ENCODE results near the gene MRPL23. TPM values are rescaled to one million over a fixed set of nuclear protein-coding genes. Genes with fewer than 3 reads are reported as not detected.

The MRPL23 gene
- total RNA-seq, 4 donors from 2014 or later, result 36.7 to 196 (median 101) TPM

DNA sequence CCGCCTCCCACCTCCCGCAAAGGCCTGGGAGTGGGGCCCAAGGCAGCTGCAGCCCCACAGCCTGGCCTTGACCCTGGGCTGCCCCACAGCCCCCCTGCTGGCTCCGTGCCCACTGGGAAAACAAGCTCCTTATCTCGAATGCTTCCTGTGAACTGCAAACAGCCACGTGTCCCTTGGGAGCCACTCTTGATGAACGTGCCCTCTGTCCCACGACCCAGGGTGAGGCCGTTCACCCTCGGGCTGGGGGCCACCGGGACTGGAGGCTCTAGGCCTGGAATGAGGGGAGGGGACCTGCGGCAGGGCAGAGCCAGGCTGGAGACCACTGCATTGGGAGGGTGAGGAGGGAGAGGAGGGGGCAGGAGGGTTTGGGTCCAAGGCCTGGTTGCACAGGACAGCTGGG, 41.0 kb downstream of the MRPL23 start:
- TF ChIP-seq, protein P1, sequence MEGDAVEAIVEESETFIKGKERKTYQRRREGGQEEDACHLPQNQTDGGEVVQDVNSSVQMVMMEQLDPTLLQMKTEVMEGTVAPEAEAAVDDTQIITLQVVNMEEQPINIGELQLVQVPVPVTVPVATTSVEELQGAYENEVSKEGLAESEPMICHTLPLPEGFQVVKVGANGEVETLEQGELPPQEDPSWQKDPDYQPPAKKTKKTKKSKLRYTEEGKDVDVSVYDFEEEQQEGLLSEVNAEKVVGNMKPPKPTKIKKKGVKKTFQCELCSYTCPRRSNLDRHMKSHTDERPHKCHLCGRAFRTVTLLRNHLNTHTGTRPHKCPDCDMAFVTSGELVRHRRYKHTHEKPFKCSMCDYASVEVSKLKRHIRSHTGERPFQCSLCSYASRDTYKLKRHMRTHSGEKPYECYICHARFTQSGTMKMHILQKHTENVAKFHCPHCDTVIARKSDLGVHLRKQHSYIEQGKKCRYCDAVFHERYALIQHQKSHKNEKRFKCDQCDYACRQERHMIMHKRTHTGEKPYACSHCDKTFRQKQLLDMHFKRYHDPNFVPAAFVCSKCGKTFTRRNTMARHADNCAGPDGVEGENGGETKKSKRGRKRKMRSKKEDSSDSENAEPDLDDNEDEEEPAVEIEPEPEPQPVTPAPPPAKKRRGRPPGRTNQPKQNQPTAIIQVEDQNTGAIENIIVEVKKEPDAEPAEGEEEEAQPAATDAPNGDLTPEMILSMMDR (IDR thresholded peaks at IDR 0.05), result no peak
- no peak for TF ChIP-seq POLR2A (IDR thresholded peaks at IDR 0.05)
- H3K4me3 ChIP-seq, result no peak overlapping the region
- H3K27me3 ChIP-seq, result no peaks in the 10 kb centered on the region
- H3K36me3 ChIP-seq, result no peaks in the 10 kb centered on the region
- H3K27ac ChIP-seq, result no peak overlapping the region
- no peaks in the 10 kb centered on the region for H3K9me3 ChIP-seq
- DNase-seq, result no peak
- intact Hi-C loops (cut with DNase I; ENCODE audit: low total_unique reads), result no loop called here
- no peaks in the 10 kb centered on the region for H3K4me1 ChIP-seq

DNA sequence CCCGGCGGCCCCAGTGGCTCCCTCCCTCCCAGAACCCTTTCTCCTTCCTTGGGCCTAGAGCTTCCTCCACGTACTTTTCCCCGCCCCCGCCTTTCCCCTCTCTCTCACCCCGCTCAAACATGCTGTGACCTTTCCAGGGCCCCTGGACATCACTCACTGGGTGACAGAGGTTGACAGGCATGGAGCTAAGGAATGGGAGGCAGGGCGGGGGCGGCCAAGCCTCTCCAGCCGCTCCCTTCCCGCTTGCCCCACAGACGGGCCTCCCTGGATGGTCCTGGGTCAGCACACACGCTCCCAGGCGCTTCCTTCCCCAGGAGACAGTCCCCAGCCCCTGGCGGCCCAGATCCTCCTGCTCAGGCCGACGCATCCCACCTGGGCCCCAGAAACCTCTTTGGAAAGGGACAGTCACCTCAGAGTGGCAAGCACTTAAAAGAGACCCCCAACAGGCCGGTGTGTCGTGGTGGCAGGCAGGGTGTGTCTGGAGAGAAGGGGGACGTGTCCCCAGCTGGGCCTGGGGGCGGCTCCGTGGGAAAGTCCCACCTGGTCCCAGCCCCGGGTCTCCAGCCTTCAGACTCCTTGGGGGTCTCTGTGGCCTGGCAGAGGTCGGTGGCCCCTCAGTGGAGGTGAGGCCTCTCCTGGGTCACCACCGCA, 41.7 kb downstream of the MRPL23 start:
- intact Hi-C loops (cut with DNase I; ENCODE audit: low total_unique reads), result no loop called here
- H3K27me3 ChIP-seq, result no peaks in the 10 kb centered on the region
- H3K27ac ChIP-seq, result no peak overlapping the region
- no peaks in the 10 kb centered on the region for H3K36me3 ChIP-seq
- no peak overlapping the region for H3K4me3 ChIP-seq
- H3K9me3 ChIP-seq, result no peaks in the 10 kb centered on the region
- H3K4me1 ChIP-seq, result no peaks in the 10 kb centered on the region
- TF ChIP-seq, protein P1 (IDR thresholded peaks at IDR 0.05), result no peak
- TF ChIP-seq POLR2A (IDR thresholded peaks at IDR 0.05), result no peak
- no peak for DNase-seq

DNA sequence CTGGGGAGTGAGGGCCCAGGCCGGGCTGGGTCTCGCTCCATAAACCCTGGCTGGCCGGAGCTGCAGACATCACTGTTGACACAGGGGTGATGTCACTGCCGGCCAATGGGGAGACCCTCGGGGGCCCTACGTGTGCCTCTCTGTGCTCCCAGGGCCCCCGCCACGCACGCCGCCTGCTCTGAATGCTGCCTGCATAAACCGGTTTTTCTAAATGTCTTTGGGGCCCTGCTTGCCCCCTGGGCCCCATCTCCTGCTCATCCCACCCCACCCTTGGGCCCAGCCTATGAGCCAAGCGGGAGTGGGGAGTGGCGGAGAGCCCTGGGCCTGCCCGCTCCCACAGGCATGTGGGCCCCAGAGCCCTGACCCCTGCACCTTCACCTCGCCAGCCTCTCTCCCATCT, 42.8 kb downstream of the MRPL23 start:
- no peak for TF ChIP-seq POLR2A (IDR thresholded peaks at IDR 0.05)
- TF ChIP-seq, protein P1 (IDR thresholded peaks at IDR 0.05), result no peak
- DNase-seq, result no peak
- intact Hi-C loops (cut with DNase I; ENCODE audit: low total_unique reads), result no loop called here

DNA sequence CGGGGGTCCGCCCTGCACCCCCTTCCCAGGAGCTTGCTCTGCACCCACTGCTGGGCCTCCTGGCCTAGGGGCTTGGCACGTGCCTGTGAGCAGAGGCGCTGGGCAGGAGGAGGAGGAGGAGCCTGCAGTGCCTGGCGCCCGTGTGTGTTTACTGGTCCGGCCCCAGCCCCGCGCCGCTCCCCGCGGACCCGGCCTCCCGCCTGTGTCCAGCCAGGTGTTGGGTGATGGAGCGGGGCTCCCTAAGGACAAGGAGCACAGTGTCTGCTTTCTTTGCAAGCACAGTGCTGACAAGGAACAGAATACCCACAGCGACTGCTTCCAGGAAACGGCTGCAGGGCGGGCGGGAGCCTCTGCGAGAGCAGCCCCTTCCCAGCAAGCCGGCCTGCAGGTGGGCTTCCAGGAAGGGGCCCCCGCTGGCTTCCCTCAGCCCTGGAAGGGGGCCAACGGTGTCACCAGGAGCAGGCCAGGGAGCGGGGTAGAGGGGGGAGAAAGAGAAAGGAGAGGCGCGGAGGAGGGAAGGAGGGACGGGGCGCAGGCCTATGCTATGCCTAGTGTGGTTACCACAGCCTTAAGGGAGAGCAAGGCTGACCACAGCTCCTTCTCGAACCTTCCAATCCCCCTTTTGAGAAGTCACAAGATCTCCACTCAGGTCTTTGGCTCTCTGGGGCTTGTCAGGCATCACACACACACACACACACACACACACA, 43.9 kb downstream of the MRPL23 start:
- Histone ChIP-seq H3K9me3 (no peaks in the 10 kb centered on the region), H3K27me3 (no peaks in the 10 kb centered on the region), H3K27ac (no peak overlapping the region), H3K4me3 (no peak overlapping the region), H3K36me3 (no peaks in the 10 kb centered on the region), H3K4me1 (no peaks in the 10 kb centered on the region)
- intact Hi-C loops (cut with DNase I; ENCODE audit: low total_unique reads), result no loop called here
- no peak for TF ChIP-seq POLR2A (IDR thresholded peaks at IDR 0.05)
- TF ChIP-seq, protein P1 (IDR thresholded peaks at IDR 0.05), result no peak
- DNase-seq, result no peak

More for the DNA sequence above, 42.8 kb downstream of the MRPL23 start:
- no peak overlapping the region for H3K27ac ChIP-seq
- H3K4me1 ChIP-seq, result no peaks in the 10 kb centered on the region
- no peaks in the 10 kb centered on the region for H3K9me3 ChIP-seq
- no peaks in the 10 kb centered on the region for H3K36me3 ChIP-seq
- no peak overlapping the region for H3K4me3 ChIP-seq
- no peaks in the 10 kb centered on the region for H3K27me3 ChIP-seq

DNA sequence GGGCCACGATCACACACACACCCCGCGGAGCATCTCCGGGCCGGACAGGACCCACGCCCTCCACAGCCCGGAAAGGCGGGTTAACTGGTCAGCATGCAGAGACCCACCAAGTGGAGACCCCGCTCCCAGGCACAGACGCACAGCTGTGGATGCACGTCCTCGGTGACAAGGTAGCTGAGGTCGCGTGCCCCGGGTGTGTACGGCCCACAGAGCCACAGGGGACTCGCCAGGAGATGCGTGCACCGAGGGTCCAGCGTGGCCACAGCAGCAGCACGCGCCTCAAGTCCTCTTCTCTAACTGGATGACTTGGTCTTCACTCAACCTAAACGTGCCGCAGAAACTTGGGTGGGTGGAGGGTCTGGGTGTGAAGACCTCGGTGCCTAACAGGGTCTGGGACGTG, 45.0 kb downstream of the MRPL23 start:
- peak in 1 of 2 donors; percentile 12 for DNase-seq
- no peaks in the 10 kb centered on the region for H3K36me3 ChIP-seq
- no peaks in the 10 kb centered on the region for H3K27me3 ChIP-seq
- TF ChIP-seq POLR2A (IDR thresholded peaks at IDR 0.05), result no peak
- TF ChIP-seq, protein P1 (IDR thresholded peaks at IDR 0.05), result no peak
- no peak overlapping the region for H3K4me3 ChIP-seq
- H3K27ac ChIP-seq, result no peak overlapping the region
- intact Hi-C loops (cut with DNase I; ENCODE audit: low total_unique reads), result no loop called here
- H3K4me1 ChIP-seq, result no peaks in the 10 kb centered on the region
- no peaks in the 10 kb centered on the region for H3K9me3 ChIP-seq

All from uterus (tissue), 4 donors.